SHP77 treated with DMSO at 0.1 percent for 48 hours (cell line): ENCODE results near the gene HDAC4.
A peak's percentile ranks its signal among the peaks of the same experiment; 100 is the strongest.

Source experiments
- DNase-seq: peaks from one replicate; lab custom pipeline; 2025; lab: John Stamatoyannopoulos, UW

The HDAC4 gene

DNA sequence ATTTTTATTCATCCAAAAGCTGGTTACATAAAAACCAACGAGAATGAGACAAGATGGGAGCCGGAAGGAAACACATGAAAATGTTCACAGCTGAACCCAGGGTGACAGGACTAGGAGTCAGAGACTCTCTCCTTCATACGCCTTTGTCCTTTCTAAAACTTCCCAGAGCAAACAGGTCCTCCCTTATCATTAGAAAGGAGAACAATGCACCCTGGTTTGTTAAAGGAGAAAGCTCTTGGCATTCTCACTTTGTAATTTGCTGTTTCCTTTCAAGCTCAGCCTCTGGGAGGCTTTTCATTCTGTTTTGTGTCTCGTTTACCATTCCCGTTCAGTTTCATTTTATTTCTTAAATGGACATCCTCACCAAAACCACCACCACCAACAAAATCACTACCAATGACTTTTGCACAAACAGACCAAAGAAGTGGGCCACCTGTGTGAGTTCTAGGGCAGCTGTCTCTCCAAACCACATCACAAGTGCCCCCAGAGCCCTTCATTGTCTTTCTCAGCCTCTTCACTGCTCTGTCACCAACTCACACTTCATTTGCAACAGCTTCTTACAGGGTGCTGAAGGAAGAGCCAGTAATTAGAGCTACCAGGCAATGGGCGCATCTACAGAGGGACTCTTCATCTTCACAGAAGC, 105.3 kb downstream of the HDAC4 start:
- no peak for DNase-seq

DNA sequence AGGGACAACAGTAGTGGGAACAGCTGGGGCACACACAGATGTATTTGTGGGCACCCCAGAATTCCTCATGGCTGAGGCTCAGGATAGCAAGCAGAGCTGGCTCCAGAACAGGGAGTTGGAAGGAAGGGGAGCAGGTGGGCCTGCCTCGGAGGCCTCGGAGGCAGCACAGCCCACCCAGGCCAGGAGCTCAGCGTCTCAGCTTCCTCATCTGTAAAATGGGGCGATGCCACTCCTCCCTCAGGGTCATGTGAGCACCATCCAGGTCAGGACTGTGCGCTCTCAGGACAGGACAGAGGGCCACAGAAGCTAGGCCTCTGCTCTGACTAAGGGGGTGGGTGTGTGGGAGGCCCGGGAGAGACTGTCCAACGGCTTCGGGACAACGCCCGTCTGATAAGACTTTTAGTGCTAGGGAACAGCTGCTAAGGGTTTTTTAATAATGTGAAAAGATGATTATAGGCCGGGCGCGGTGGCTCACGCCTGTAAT, 106.2 kb downstream of the HDAC4 start:
- no peak for DNase-seq

DNA sequence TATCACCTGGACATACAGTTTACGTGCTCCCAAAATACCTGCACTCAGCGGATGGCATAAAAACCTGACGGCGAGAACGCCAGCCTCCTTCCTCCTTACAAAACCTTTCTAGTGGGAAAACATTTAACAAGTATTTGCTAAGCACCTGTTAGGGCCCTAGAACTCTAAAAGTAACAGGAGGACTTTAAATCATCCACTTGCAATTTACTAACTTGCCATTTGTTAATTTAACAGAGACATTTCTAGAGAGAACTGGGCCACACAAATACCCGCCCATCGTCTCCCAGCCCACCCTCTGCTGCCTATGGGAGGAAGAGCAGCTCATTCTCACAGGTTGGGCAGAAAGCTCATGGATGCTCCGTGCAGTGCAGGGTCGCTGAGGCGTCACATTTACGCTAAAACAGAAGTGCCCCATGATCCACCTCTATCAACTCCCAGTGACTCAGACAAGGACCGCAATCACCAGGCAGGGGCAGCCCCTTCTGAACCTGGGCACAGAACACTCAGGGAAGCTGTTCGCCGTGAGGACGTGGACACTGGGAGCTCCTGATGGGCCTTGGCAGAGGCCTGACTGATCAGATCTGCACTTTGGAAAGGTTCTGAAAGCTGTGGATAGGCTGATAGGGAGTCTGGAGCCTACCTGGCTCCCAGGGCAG, 106.9 kb downstream of the HDAC4 start:
- DNase-seq, result no peak

DNA sequence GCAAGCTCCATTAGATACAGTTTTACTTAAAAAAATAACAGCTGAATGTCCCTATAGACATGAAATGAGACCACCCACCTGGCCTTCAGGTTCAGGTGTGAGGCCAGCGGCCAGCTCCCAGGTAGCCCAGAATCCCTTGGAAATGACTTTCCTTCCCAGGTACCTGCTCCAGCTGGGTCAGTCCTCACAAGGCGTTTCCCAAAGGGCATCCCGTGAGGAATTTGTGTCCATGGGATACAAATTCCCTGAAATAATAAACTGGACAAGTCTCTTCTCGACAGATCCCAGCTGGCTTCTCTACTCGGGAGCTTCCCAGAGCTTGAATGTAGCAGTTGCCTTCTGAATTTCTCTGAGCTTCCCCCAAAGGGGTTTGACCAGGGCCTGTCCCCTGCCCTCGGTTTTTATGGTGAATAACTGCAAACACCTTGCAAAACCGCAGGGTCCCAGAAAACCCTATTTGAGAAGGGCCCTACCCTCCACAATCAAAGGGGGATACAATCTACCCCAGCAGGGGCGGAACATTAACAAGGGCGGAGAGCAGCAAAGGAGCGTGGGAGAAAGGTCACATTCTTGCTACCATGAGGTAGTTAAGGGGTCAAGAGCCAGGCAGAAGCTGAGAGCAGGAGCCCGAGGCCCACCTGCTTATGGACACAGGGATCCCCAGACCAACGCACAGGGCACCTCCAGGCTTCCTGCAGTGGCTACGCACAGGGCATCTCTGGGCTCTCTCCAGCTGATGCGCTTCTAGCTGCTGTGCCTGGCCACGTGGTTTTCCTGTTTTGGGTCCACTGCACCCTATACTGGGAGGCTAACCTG, 107.7 kb downstream of the HDAC4 start:
- DNase-seq, result no peak

DNA sequence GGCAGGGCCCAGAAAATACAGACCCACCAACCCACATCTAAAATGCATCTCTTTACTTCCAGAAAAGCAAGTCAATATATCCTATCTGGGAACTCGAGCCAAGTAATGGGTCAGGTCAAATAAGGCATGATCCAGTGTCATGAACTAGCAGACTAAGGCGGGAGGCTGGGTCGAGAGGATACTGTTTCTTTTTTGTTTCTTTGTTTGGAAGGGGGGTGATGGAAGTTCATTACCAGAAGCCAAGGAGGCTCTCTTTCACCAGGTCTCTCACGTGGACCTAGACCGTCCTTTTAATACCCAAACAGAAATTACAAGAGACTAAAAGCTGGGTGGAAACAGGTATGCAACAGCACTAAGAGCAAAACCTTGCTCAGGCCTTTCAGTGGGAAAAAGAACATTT, 108.3 kb downstream of the HDAC4 start:
- no peak for DNase-seq

DNA sequence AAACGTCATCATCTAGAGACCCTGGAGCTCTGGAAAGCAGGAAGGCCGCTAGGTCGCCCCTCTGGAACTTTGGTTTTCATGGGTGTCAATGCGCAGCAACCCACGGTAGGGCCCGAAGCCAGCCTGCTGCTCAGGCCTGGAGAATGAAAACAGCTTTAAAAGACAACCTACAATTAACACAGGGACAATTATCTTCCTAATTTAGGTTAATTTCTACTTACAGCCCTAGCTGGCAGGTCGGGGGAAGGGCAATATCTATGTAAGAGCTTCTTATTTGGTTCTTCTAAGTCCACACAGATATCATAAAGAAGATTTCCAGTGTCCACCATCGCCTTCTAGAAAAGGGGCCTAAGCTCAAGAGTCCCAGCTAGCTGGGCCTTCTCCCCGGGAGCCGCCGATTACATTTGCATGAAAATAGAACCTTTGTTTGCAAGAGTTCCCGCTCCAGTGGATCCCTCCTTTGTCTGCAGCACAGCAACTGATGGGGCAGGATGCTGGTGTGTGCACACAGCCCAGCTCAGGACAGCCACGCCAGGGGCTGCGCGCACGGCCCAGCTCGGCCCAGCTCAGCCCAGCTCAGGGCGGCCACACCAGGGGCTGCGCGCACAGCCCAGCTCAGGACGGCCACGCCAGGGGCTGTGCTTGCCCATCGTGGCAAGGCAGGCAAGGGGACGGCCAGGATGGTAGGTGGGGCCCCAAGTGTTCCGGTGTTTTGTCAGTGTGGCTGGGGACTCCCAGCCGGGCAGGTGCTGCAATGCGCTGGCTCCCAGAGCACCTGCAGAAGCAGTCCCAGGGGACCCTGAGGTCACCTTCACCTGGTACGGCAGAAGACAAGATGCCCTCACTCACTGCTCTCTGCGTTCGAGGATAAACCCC, 109.1 kb downstream of the HDAC4 start:
- no peak for DNase-seq

DNA sequence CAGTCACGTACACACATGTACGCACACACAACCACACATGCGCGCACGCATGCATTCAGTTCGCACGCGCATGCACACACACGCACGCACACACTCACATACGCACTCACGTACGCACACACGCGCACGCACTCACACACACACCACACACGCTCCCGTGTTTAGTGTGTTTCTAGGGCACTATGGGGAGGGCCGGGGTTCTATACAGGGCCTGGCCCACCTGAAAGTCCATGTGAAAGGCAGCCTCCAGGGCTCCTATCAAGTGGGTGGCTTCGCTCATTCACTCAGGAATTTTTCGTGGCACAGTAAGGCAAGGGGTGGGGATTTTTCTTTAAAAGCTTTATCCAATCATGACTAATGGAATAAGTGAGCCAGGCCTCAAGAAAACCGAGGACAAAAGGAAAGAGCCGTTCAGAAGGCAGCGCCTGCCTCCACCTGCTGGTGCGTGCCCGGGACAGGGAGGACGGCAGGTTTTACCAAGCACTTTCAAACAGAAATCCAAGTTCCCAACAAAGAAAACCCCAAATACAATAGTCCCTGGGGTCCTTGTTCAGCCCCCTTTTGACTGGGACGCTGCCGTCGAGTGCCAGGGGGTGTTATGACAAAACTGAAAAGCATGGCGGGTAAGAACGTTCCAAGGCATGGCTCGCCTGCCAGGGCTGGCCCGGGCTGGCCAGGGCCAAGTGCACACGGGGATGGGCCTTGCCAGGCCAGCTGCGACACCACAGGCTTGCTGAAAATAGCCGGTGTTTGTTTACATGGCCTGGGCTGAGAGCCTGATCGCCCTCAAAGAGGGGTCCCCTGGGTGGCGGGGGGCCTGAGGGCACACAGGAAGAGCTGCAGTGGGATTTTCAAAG, 110.0 kb downstream of the HDAC4 start:
- DNase-seq, result peak; percentile 13

DNA sequence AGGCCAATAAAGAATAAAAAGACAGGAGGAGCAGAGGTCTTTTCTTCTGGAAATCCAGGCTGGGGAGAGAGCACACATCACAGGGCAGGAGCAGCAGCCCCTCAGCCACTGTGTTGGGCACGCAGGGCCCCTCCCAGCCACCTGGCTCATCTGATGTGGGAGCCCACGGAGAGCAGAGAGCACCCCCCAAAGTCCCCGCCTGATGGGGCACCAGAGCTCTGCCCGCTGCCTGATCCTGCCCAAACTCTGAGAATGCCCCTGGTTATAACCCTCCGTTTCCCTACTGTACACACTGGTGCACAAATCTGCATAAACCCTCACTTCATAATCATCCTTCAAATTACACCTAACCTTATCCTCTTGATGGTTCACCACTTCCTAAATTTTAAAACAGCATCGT, 111.3 kb downstream of the HDAC4 start:
- no peak for DNase-seq

DNA sequence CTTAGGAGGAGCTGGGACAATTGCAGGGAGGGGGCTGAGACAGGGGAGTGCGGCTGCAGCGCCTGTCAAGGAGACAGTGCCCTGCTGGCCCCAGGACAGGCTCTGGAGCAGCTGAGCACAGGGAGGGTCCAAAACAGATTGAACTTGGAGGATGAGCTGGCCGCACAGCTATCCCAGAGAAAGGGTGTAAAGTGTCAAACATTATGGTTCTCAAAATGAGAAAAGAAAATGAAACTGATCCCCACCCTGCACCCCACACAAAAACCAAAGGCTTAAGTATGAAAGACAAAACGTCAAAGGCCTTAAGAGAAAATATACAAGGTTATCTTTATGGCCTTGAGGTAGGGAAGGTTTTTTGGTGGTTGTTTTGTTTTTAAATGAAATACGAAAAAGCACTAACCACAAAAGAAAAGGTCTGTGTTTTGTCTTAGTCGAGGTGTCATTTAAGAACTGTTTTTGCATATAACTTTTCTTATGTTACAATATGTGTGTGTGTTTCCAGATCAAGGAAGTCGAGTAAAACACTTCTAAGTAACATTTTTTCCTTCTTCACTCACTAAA, 111.8 kb downstream of the HDAC4 start:
- DNase-seq, result no peak

DNA sequence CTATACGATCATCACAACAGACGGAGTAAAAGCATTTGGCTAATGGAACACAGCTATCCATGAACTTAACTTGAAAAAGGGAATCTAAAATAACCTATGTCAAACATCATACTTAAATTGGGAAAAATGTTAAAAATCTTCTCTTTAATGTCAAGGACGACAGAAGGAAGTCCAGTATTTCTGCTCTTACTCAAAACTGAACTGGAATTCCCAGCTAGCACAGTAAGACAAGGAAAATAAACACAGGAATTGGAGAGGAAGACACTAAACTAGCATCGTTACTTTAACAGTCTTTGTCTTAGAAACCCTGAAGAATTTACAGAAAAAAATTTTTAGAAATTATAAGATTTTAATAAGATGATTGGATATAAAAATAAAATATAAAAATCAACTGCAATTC, 112.6 kb downstream of the HDAC4 start:
- no peak for DNase-seq

DNA sequence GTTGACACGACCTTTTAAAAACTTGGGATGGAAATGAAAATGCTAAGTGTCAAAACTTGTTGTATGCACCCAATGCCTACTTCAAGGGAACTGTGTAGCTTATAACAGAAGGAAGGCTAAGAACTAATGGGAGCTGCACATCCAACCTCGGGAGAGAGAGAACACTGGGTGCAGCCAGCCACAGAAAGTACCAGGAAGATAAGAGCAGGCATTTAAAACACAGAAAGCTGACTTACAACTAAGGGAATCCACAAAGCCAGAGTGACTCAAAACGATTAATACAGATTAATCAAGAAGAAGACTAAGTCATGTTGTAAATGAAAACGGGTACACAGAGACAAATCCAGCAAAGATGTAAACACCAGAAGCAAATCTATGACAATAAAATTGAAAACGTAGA, 113.4 kb downstream of the HDAC4 start:
- DNase-seq, result no peak

DNA sequence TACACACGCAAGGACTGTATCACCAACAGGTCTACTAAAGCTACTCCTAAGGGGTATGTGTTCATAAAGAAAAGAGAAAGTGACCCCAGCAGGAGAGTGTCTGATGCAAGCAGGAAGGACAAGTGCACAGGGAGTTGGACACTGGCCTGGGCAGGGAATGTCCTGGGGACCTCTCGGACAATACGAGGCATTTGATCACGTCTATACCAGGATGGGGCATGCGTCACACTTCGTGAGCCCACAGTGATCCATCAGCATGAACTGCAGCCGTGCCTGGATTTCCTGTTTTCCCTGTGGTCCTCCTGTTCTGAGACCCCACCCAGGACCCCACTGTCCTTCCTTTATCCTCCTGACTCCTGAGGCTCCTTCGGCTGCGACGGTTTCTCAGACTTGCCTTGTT, 113.9 kb downstream of the HDAC4 start:
- no peak for DNase-seq

DNA sequence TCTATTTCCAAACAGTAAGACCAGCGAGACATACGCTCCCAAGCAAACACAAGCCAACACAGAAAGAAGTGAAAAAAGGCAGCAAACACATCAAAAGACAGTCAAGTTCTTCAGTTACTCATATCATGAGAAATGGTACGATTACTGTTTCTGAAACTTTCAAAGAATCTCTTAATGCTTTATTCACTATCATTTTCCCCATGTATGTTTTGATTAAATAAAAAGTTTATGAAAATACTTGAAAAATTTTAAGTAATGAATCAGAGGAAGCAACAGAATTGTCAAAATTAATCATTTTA, 114.9 kb downstream of the HDAC4 start:
- DNase-seq, result no peak

DNA sequence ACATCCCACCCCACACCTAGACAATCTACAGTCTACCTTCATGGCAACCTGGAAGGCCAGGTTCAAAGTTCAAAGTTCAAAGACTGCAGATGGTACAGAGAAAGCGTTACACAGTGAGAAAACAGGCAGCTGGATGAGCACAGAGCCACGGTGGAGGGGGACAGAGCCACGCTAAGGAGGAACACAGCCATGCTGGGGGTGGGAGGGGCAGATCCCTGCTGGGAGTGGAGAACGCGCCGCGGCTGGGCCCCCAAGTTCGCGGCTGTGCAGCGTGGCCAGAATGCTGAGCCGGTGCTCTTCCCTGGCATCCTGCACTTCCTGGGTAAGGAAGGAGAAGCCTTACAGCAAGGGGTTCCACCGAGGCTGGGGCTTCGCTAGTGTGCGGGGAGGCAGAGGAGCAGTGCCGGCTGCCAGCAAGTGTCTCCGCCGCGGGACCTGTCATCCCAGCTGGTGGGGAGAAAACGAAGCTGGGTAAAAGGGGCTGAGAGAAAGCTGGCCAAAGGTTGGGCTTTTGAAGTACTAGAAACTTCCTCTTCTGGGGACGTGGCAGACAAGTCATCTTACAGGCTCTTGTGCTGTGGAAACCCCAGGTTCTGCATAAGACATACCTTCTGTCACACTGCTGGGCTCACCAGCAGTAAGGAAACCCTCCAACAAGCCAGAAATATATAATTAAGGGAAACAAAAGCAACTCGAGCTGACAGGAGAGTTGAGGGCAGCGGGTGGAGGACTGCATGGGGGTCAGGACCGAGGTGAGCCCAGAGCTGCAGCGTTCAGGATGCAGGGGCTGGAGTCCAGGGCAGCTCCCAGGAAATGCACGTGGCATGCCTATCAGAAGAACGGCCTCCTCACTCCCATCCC, 115.5 kb downstream of the HDAC4 start:
- no peak for DNase-seq

DNA sequence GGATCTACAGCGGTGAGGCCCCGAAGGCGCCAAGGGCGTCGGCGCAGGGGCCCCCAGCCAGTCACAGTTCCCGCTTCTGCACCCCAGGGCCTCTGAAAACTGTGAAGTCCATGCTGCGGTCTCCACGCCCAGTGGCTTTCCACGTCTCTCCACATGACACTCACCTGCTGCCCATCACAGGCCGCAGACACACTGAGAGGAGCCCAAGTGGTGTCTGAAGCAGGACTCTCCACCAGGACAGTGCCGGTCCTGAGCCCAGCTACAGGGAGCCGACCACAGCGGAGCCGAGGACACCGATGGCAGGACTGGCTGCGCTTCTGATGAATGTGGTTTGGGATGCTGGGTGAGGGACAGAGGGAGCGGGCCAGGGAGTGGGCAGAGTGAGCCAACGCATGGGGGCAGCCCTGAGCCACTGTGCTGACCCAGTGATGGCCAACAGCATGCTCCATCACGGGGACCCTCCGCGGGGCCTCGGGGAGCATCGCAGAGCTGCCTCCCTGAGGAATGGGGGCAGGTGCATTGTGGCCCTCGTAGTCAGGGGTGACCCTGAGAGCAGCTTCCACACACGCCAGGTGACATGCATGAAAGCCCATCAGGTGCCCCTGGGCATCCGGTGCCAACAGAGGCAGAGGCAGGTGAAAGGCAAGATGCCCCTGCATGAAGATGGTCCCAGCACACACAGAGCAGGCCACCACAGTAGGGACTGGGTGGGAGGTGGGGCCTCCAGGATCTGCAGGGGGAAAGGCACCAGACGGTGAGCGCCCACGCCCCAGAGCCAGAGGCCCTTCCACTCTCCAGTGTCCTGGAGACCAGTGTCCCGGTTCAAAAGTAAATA, 116.6 kb downstream of the HDAC4 start:
- DNase-seq, result no peak

DNA sequence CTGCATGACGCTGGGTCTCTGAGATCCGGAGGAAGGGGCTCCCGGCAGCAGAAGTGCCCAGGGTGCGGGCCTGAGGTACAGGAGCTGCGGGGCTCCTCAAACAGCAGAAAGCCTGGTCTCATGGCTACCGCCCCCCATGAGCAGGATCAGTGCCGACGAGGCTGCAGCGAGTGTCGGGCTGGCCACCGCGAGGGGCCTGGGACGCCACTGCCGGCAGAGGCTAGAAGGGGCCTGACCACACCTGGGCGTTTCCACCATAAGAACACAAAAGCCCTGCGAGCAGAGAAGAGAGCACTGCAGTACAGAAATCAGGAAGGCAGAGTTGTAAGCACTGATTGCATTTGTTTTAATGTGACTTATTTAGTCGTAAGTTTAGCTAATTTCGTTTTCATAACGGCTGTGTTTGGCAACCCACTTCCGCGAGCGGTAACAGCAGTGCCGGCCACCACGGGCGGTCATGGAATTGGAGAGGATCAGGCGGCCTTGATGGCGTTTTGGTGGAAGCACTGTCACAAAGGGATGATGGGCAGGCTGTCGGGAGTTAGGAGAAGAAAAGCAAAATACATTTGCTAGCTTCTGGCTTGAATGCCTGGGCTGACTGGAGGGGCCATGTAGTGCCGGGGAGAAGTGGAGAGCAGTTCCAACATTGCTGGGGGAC, 117.4 kb downstream of the HDAC4 start:
- no peak for DNase-seq

DNA sequence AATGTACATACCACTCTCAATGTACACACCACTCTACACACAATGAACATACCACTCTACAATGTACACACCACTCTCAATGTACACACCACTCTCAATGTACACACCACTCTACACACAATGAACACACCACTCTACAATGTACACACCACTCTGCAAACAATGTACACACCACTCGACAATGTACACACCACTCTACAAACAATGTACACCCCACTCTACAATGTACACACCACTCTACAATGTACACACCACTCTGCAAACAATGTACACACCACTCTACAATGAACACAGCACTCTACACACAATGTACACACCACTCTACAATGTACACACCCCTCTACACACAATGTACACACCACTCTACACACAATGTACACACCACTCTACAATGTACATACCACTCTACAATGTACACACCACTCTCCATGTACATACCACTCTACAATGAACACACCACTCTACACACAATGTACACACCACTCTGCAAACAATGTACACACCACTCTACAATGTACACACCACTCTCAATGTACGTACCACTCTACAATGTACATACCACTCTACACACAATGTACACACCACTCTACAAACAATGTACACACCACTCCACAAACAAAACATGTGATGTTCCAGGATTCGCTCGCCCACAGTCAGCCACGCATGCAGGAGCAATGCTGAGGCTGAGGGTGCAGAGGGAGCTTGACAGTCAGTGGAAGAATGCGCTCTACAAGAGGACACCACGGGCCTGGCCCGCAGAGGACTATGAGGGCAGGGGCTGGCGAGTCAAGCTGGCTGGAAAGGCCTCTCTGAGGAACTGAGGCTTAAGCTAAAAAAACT, 118.2 kb downstream of the HDAC4 start:
- DNase-seq, result no peak
